Skeletal muscle tissue (tissue), 4 donors: ENCODE measurements around the gene PTPDC1. TPM values are rescaled to one million over a fixed set of nuclear protein-coding genes. Genes with fewer than 3 reads are reported as not detected.

Experiments
- H3K27ac ChIP-seq: one replicate; pipeline ENCODE4 v1.7.0; 2013; ENCODE audit warnings: mild to moderate bottlenecking, low read depth, low read length, inconsistent platforms
- H3K27me3 ChIP-seq, 3 donors: one replicate each; pipeline ENCODE4 v1.7.0; 2013; ENCODE audit warnings: low read length in 3 of 3; ENCODE audit not compliant: control insufficient read depth in 3 of 3, insufficient read depth in 3 of 3
- H3K36me3 ChIP-seq, 3 donors: one replicate each; pipeline ENCODE4 v1.7.0; 2013; ENCODE audit warnings: low read length in 3 of 3; ENCODE audit not compliant: control insufficient read depth in 3 of 3, insufficient read depth in 3 of 3
- H3K4me1 ChIP-seq, 3 donors: one replicate each; pipeline ENCODE4 v1.7.0; 2013; ENCODE audit warnings: low read length in 3 of 3, mild to moderate bottlenecking in 3 of 3; ENCODE audit not compliant: control insufficient read depth in 3 of 3, insufficient read depth in 3 of 3
- H3K4me3 ChIP-seq, 3 donors: one replicate each; pipeline ENCODE4 v1.7.0; 2013; ENCODE audit warnings: low read length in 3 of 3
- H3K9ac ChIP-seq, 3 donors: one replicate each; pipeline ENCODE4 v1.7.0; 2013; ENCODE audit warnings: low read length in 3 of 3, mild to moderate bottlenecking in 3 of 3, moderate library complexity in 2 of 3, low read depth in 1 of 3
- H3K9me3 ChIP-seq, 3 donors: one replicate each; pipeline ENCODE4 v1.7.0; 2013; ENCODE audit warnings: low read length in 3 of 3; ENCODE audit not compliant: control insufficient read depth in 3 of 3
- total RNA-seq: library from RNA; depleted of rRNA; stranded (reverse); fragments of >200 nt; gene quantifications from one replicate; pipeline ENCODE4 v1.2.3, GENCODE V29; 2014
- donor health status: Osteomylitis.

The PTPDC1 gene, protein sequence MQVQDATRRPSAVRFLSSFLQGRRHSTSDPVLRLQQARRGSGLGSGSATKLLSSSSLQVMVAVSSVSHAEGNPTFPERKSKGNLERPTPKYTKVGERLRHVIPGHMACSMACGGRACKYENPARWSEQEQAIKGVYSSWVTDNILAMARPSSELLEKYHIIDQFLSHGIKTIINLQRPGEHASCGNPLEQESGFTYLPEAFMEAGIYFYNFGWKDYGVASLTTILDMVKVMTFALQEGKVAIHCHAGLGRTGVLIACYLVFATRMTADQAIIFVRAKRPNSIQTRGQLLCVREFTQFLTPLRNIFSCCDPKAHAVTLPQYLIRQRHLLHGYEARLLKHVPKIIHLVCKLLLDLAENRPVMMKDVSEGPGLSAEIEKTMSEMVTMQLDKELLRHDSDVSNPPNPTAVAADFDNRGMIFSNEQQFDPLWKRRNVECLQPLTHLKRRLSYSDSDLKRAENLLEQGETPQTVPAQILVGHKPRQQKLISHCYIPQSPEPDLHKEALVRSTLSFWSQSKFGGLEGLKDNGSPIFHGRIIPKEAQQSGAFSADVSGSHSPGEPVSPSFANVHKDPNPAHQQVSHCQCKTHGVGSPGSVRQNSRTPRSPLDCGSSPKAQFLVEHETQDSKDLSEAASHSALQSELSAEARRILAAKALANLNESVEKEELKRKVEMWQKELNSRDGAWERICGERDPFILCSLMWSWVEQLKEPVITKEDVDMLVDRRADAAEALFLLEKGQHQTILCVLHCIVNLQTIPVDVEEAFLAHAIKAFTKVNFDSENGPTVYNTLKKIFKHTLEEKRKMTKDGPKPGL
- 11.0 TPM for total RNA-seq

DNA sequence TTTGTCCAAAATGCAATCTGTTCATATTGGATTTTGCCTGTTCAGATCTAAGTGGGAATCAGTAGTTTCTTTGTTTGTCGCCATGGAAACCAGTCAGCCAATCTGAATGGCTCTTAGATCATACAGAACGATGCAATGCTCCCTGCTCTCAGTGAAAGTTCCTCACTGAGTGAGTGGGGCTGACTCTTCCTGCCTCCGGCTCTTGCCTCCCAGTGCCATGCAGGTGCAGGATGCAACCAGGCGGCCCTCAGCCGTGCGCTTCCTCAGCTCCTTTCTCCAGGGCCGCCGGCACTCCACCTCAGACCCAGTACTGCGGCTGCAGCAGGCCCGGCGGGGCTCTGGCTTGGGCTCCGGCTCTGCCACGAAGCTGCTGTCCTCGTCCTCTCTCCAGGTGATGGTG lies at the start of gene PTPDC1:
TSS of gene PTPDC1 (plus strand) at position 151 of the 400 bp plus-strand sequence. CDS start at position 218, 67 bp downstream.
- Histone ChIP-seq H3K27me3 (no peaks in the 10 kb centered on the region), H3K9me3 (no peaks in the 10 kb centered on the region), H3K36me3 (peaks cover 3 to 6% (median 5%) of the 10 kb centered on the region in 3 donors), H3K9ac (no peak within 1 kb of the TSS), H3K4me3 (no peak within 1 kb of the TSS), H3K4me1 (no peaks in the 10 kb centered on the region), H3K27ac (no peak within 1 kb of the TSS)

DNA sequence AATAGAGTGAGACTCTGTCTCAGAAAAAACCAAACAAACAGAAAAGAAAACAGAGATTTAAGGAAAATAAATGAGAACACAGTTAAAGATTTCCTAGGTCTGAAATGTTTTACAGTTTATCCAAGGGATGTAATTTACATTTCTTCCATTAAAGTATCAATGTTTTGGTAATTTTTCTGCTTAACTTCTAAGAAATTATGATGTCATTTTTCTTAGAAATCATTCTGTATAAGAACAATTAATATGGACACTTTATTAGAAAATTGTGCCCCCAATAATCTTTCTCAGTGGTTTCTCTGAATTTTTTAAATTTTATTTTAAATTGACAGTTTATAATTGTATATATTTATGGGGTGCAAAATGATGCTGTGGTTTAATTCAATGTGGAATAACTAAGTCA lies 49.8 kb upstream of the PTPDC1 start:
- no peak overlapping the region for H3K4me3 ChIP-seq
- no peaks in the 10 kb centered on the region for H3K9me3 ChIP-seq
- peaks cover 8 to 10% (median 10%) of the 10 kb centered on the region in 3 donors for H3K4me1 ChIP-seq
- no peak overlapping the region for H3K27ac ChIP-seq
- H3K36me3 ChIP-seq: no peaks in the 10 kb centered on the region
- no peaks in the 10 kb centered on the region for H3K27me3 ChIP-seq
- no peak overlapping the region for H3K9ac ChIP-seq

DNA sequence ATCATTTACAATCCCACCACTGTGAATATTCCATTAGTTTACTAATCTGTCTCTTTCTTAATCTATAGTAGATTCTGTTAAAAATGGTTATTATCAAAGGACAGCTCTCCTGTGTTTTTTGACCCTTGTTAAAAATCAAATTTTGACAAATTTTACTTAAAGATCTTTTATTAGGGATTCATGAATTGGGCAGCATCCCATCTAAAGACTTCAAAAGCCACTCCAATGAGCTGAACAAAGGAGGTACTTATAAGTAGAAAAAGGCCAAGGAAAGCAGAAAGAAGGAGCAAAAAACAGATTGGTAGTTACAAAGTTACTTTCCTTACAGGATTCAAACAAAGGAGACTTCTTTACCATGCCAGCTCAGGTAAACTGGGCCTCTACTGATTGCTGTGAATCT lies 44.5 kb upstream of the PTPDC1 start:
- Histone ChIP-seq H3K27ac (no peak overlapping the region), H3K9ac (no peak overlapping the region), H3K36me3 (no peaks in the 10 kb centered on the region), H3K9me3 (no peaks in the 10 kb centered on the region), H3K4me3 (no peak overlapping the region), H3K4me1 (peaks cover 0 to 3% (median 0%) of the 10 kb centered on the region in 3 donors), H3K27me3 (no peaks in the 10 kb centered on the region)

DNA sequence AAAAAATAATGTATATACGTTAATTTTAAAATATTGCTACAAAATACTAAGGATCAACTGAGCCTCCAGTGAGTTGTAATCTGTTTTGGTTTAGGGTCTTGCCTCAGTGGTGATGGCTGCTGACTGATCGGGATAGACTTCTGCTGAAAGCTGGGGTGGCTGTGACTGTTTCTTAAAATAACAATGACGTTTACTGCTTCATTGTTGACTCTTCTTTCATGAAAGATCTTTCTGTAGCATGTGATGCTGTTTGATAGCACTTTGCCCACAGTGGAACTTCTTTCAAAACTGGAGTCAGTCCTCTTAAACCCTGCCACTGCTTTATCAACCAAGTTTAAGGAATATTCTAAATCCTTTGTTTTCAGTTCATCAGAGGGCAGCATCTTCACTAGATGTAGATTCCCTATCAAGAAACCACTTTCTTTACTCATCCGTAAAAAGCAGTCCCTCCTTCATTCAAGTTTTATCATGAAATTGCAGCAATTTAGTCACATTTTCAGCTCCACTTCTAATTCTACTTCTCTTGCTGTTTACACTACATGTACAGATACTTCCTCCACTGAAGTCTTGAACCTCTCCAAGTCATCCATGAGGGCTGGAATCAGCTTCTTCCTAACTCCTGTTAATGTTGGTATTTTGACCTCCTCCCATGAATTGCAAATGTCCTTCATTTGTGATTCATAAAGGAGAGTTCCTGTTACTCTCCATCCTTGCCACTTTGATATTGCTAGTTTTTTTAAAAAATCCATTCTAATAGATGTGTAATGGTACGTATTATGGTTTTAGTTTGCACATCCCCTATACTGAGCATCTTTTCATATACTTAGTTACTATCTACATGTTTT lies 41.5 kb upstream of the PTPDC1 start:
- no peak overlapping the region for H3K27ac ChIP-seq

DNA sequence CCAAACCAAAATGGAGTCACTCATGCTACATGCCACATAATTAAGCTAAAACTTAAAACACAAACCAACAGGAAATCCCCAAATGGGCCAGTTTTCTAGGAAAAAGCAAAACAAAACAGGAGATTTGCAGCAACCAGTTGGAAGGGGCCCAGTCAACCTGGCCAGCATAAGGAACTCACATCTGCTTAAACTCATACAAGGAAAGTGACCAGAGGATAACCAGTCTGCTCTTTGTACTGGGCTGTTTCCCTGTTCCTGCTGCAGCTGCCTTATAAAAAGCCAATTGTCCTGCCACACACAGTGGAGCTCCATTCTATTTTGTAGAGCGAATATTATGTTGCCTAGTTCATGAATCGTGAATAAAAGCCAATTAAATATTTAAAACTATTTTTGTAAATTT lies 29.5 kb upstream of the PTPDC1 start:
- Histone ChIP-seq H3K36me3 (peaks cover 0 to 2% (median 0%) of the 10 kb centered on the region in 3 donors), H3K9ac (no peak overlapping the region), H3K27ac (no peak overlapping the region), H3K9me3 (no peaks in the 10 kb centered on the region), H3K4me3 (no peak overlapping the region), H3K27me3 (no peaks in the 10 kb centered on the region), H3K4me1 (no peaks in the 10 kb centered on the region)

More for the DNA sequence above, 41.5 kb upstream of the PTPDC1 start:
- H3K9ac ChIP-seq: no peak overlapping the region
- H3K9me3 ChIP-seq: no peaks in the 10 kb centered on the region
- H3K4me1 ChIP-seq: peaks cover 0 to 3% (median 0%) of the 10 kb centered on the region in 3 donors
- H3K4me3 ChIP-seq: no peak overlapping the region
- H3K36me3 ChIP-seq: no peaks in the 10 kb centered on the region
- H3K27me3 ChIP-seq: no peaks in the 10 kb centered on the region

DNA sequence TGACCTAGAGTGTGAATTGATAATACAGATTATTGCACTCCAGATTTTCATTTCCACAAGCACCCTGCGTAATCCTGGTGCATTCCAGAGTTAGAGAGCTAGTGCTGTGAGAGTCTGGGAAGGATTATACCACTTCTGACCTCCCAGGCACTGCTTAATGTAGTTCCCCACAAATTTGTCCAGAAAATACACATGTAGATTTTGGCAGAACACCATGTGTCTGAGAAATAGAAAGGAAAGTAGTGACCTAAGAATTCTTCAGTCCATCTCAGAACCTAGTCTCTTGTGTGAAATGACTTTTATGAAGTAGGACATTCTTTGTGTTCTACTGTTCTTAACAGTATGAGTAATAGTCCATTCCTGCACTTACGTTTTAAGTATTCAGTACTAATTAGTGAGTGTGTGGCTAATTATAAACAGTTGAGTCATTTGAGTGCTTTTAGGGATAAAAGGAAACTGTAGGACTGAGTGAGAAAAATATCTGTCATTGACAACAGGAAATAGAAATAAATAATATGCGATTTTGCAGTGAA lies 27.8 kb upstream of the PTPDC1 start:
- H3K9ac ChIP-seq: no peak overlapping the region
- no peak overlapping the region for H3K4me3 ChIP-seq
- H3K27me3 ChIP-seq: no peaks in the 10 kb centered on the region
- no peaks in the 10 kb centered on the region for H3K9me3 ChIP-seq
- H3K27ac ChIP-seq: no peak overlapping the region
- peaks cover 0 to 4% (median under 1%) of the 10 kb centered on the region in 3 donors for H3K36me3 ChIP-seq
- no peaks in the 10 kb centered on the region for H3K4me1 ChIP-seq

DNA sequence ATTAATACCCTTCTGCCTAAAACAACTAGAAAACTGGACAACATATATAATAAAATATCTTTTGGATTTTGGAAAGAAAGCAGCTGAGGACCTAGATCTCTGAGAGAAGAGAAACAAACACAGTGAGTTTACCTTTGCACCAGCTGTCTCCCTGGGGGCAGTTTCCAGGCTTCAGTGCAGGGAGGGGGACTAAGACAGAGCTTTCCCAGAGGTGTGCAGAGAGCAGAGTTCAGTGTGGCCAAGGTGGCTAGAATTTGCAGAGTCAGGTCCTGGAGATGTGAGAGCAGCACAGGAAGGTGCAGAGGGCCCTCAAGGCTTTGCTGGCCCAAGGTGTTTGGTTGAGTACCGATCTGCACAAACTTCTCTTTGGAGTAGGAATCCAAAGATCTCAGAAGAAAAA lies 26.3 kb upstream of the PTPDC1 start:
- Histone ChIP-seq H3K27ac (no peak overlapping the region), H3K27me3 (no peaks in the 10 kb centered on the region), H3K36me3 (peaks cover 0 to 4% (median 2%) of the 10 kb centered on the region in 3 donors), H3K4me1 (no peaks in the 10 kb centered on the region), H3K9me3 (no peaks in the 10 kb centered on the region), H3K9ac (no peak overlapping the region), H3K4me3 (no peak overlapping the region)

DNA sequence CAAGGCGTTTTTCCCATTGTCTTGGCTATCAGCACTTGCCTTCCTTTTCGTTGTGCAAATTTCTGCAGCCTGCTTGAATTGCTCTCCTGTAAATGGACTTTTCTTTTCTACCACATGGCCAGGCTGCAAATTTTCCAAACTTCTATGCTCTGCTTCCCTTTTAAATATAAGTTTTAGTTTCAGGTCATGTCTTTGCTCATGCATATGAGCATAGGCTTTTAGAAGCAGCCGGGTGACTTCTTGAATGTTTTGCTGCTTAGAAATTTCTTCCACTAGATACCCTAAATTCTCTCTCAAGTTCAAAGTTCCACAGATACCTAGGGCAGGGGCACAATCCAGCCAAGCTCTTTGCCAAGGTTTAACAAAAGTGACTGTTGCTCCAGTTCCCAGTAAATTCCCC lies 22.4 kb upstream of the PTPDC1 start:
- Histone ChIP-seq H3K9me3 (no peaks in the 10 kb centered on the region), H3K4me1 (no peaks in the 10 kb centered on the region), H3K9ac (no peak overlapping the region), H3K36me3 (peaks cover 0 to 4% (median 2%) of the 10 kb centered on the region in 3 donors), H3K27me3 (no peaks in the 10 kb centered on the region), H3K4me3 (no peak overlapping the region), H3K27ac (no peak overlapping the region)

DNA sequence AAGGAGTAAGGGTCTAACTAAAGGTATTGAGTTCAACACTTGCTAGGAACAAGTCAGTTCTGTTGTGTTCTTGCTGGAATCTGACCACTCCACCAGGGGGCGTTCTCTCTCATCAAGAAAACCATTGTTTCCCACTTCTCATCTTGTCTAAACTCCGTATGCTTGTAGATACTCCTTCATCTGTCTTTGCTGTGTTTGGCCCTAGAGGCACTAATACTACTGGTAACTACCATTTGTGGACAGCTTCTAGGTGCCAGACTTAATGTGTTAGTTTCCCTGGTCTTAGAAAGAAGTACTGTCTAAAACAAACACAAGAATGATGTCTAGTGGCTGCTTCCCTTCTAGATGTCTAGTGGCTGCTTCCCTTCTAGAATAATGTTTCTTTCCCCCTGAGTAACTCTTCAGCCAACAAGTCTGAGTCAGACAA lies 18.7 kb upstream of the PTPDC1 start:
- Histone ChIP-seq H3K4me3 (no peak overlapping the region), H3K27ac (no peak overlapping the region), H3K9me3 (no peaks in the 10 kb centered on the region), H3K36me3 (peaks cover 0 to 6% (median 2%) of the 10 kb centered on the region in 3 donors), H3K9ac (no peak overlapping the region), H3K27me3 (no peaks in the 10 kb centered on the region), H3K4me1 (no peaks in the 10 kb centered on the region)
